GM19395 (cell line): ENCODE data around the gene TM7SF2.
A peak's percentile ranks its signal among the peaks of the same experiment; 100 is the strongest.

Source experiments
- ATAC-seq: cut with Tn5 transposase; IDR thresholded peaks from one replicate; pipeline ENCODE4 v1.9.1; 2021; ENCODE audit warnings: mild to moderate bottlenecking, moderate library complexity; ENCODE audit not compliant: unreplicated experiment

Gene TM7SF2

GRCh38 chr11:65127473-65128181 lies 16.0 kb downstream of the TM7SF2 start:
- ATAC-seq = no peak

GRCh38 chr11:65128182-65129145 lies 16.8 kb downstream of the TM7SF2 start:
- ATAC-seq = no peak

GRCh38 chr11:65129649-65130441 lies 18.2 kb downstream of the TM7SF2 start:
- no peak for ATAC-seq

- no peak for ATAC-seq
Observed at GRCh38 chr11:65130631-65131416, 19.2 kb downstream of the TM7SF2 start.

GRCh38 chr11:65131417-65131776 lies 19.7 kb downstream of the TM7SF2 start:
- ATAC-seq = no peak

- no peak for ATAC-seq
Observed at GRCh38 chr11:65131895-65132237, 20.2 kb downstream of the TM7SF2 start.

- peak; percentile 40 for ATAC-seq
Observed at GRCh38 chr11:65132238-65132987, 20.7 kb downstream of the TM7SF2 start.

- no peak for ATAC-seq
Observed at GRCh38 chr11:65132988-65133700, 21.5 kb downstream of the TM7SF2 start.

- ATAC-seq = no peak
Observed at GRCh38 chr11:65133724-65134123, 22.1 kb downstream of the TM7SF2 start.

GRCh38 chr11:65134240-65134951 lies 22.7 kb downstream of the TM7SF2 start, which contains the start of gene SYVN1:
Gene SYVN1 (minus strand): TSS chr11:65134519. CDS start chr11:65133601, 918 bp downstream.
- peak; percentile 70 for ATAC-seq

- ATAC-seq = peak; percentile 71
Observed at GRCh38 chr11:65134952-65135632, 23.4 kb downstream of the TM7SF2 start.

- ATAC-seq = no peak
Observed at GRCh38 chr11:65135633-65136145, 24.0 kb downstream of the TM7SF2 start.

GRCh38 chr11:65136515-65137096 lies 24.9 kb downstream of the TM7SF2 start:
- no peak for ATAC-seq

- no peak for ATAC-seq
Observed at GRCh38 chr11:65141896-65142494, 30.3 kb downstream of the TM7SF2 start.

GRCh38 chr11:65147352-65148075 lies 35.8 kb downstream of the TM7SF2 start:
- no peak for ATAC-seq

GRCh38 chr11:65148657-65149056 lies 37.0 kb downstream of the TM7SF2 start:
- no peak for ATAC-seq
